ENCODE measurements around the gene TOR1AIP2. TPM values are rescaled to one million over a fixed set of nuclear protein-coding genes. Genes with fewer than 3 reads are reported as not detected.
"Not testable (repeated sequence)": the region's sequence is repeated elsewhere in the genome, so short reads cannot be mapped to it uniquely, and the experiment has no call there.

The TOR1AIP2 gene
- total RNA-seq, 4 donors from 2014 or later = 61.5 to 73.8 (median 68.0) TPM

- no peak for TF ChIP-seq POLR2A (IDR thresholded peaks at IDR 0.05)
- TF ChIP-seq POLR2AphosphoS5 (IDR thresholded peaks at IDR 0.05) = no peak
- TF ChIP-seq CTCF (IDR thresholded peaks at IDR 0.05) = no peak
- TF ChIP-seq EP300 (IDR thresholded peaks at IDR 0.05) = no peak
- Histone ChIP-seq H3K27ac (no peak overlapping the region), H3K9me3 (no peaks in the 10 kb centered on the region), H3K36me3 (no peaks in the 10 kb centered on the region), H3K27me3 (peaks cover 9% of the 10 kb centered on the region), H3K4me1 (peaks cover 0 to 4% (median 0%) of the 10 kb centered on the region in 3 donors), H3K4me3 (no peak overlapping the region)
- ATAC-seq = no peak
- 69% methylated on average over 2 of the region's 4 CpGs; no CpG with 5 or more reads in 1 of the 2 donors for WGBS, 2 donors (ENCODE audit: low coverage in 1 of 2)
Observed at GRCh38 chr1:179806333-179806732, 71.3 kb downstream of the TOR1AIP2 start.

GRCh38 chr1:179805291-179806195, 72.1 kb downstream of the TOR1AIP2 start:
- 86 to 91% methylated on average over 8 to 15 of the region's 19 CpGs for WGBS, 2 donors (ENCODE audit: low coverage in 1 of 2)

GRCh38 chr1:179804417-179804816, 73.2 kb downstream of the TOR1AIP2 start:
- H3K27ac ChIP-seq, H3K4me3 ChIP-seq, H3K36me3 ChIP-seq, H3K9me3 ChIP-seq, ATAC-seq, H3K4me1 ChIP-seq, H3K27me3 ChIP-seq: not testable (repeated sequence)
- 80 to 88% methylated on average over 2 of the region's 2 CpGs for WGBS, 2 donors (ENCODE audit: low coverage in 1 of 2)

More at GRCh38 chr1:179805291-179806195, 72.1 kb downstream of the TOR1AIP2 start:
- H3K27ac ChIP-seq = no peak overlapping the region
- TF ChIP-seq EP300 (IDR thresholded peaks at IDR 0.05) = no peak
- no peak for TF ChIP-seq CTCF (IDR thresholded peaks at IDR 0.05)
- no peak for TF ChIP-seq POLR2AphosphoS5 (IDR thresholded peaks at IDR 0.05)
- TF ChIP-seq POLR2A (IDR thresholded peaks at IDR 0.05) = no peak
- no peak overlapping the region for H3K4me3 ChIP-seq
- no peaks in the 10 kb centered on the region for H3K9me3 ChIP-seq
- H3K4me1 ChIP-seq = peaks cover 0 to 4% (median 0%) of the 10 kb centered on the region in 3 donors
- H3K36me3 ChIP-seq = no peaks in the 10 kb centered on the region
- peaks cover 5% of the 10 kb centered on the region for H3K27me3 ChIP-seq
- no peak for ATAC-seq

GRCh38 chr1:179803918-179804317, 73.7 kb downstream of the TOR1AIP2 start:
- Histone ChIP-seq H3K4me3 (no peak overlapping the region), H3K9me3 (no peaks in the 10 kb centered on the region), H3K36me3 (no peaks in the 10 kb centered on the region), H3K4me1 (no peaks in the 10 kb centered on the region), H3K27me3 (no peaks in the 10 kb centered on the region), H3K27ac (no peak overlapping the region)
- TF ChIP-seq POLR2A (IDR thresholded peaks at IDR 0.05) = no peak
- no peak for TF ChIP-seq CTCF (IDR thresholded peaks at IDR 0.05)
- TF ChIP-seq POLR2AphosphoS5 (IDR thresholded peaks at IDR 0.05) = no peak
- no peak for ATAC-seq
- no CpG with 5 or more reads among the region's 1 CpG for WGBS, 2 donors (ENCODE audit: low coverage in 1 of 2)

DNA sequence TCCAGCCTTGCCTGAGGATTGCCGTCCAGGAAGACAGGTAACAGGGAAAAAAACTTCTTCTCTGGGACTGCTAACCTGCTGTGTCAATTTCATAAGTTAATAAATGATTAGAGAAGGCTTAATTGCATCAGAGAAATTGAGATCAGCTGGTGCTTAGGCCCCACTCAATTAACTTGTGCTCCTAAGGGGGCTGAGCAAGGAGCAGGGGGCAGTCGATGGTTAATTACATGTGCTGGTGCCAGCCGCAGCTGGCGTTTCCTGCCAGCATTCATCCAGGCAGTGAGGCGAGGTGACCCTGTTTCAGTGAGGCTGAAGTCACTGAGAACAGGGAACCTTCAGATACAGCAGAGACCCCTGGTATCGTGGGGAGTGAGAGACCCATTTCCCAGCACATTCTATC, 74.5 kb downstream of the TOR1AIP2 start:
- Histone ChIP-seq H3K4me3 (no peak overlapping the region), H3K9me3 (no peaks in the 10 kb centered on the region), H3K27me3 (no peaks in the 10 kb centered on the region), H3K4me1 (no peaks in the 10 kb centered on the region), H3K36me3 (no peaks in the 10 kb centered on the region), H3K27ac (no peak overlapping the region)
- WGBS, 2 donors (ENCODE audit: low coverage in 1 of 2) = 71% methylated on average over 6 of the region's 6 CpGs; no CpG with 5 or more reads in 1 of the 2 donors
- TF ChIP-seq EP300 (IDR thresholded peaks at IDR 0.05) = no peak
- TF ChIP-seq POLR2A (IDR thresholded peaks at IDR 0.05) = no peak
- TF ChIP-seq CTCF (IDR thresholded peaks at IDR 0.05) = no peak
- TF ChIP-seq POLR2AphosphoS5 (IDR thresholded peaks at IDR 0.05) = no peak
- no peak for ATAC-seq

All from gastroesophageal sphincter (tissue), 4 donors.